Lung (tissue), 12 donors: ENCODE data around the gene PXN. TPM values are rescaled to one million over a fixed set of nuclear protein-coding genes. Genes with fewer than 3 reads are reported as not detected.

Experiments used
- ATAC-seq: fragments of 200-7000 bp; cut with Tn5 transposase; one replicate; pipeline ENCODE4 v1.9.1; 2020; ENCODE audit warnings: moderate number of reproducible peaks; ENCODE audit not compliant: insufficient read depth, low FRiP score
- DNase-seq, 3 donors: peaks; one replicate each; pipeline ENCODE4 v3.0.0-alpha.2; 2013 to 2017
- H3K27ac ChIP-seq, 2 donors: one replicate each; pipeline ENCODE4 v1.5.1; 2013; ENCODE audit warnings: mild to moderate bottlenecking in 2 of 2, moderate library complexity in 2 of 2, control low read depth in 1 of 2, inconsistent platforms in 1 of 2, low read depth in 1 of 2, low read length in 1 of 2
- H3K27me3 ChIP-seq, 3 donors: one replicate each; pipeline ENCODE4 v1.5.1; 2013; ENCODE audit warnings: low read length in 2 of 3; ENCODE audit not compliant: control insufficient read depth in 3 of 3, insufficient read depth in 3 of 3
- H3K36me3 ChIP-seq, 4 donors: one replicate each; pipeline ENCODE4 v1.5.1; 2013; ENCODE audit warnings: low read length in 4 of 4, mild to moderate bottlenecking in 1 of 4, moderate library complexity in 1 of 4; ENCODE audit not compliant: control insufficient read depth in 4 of 4, insufficient read depth in 4 of 4
- H3K4me1 ChIP-seq, 5 donors: one replicate each; pipeline ENCODE4 v1.5.1; 2013; ENCODE audit warnings: low read length in 5 of 5, mild to moderate bottlenecking in 2 of 5, moderate library complexity in 1 of 5; ENCODE audit not compliant: control insufficient read depth in 5 of 5, insufficient read depth in 5 of 5
- H3K4me3 ChIP-seq: one replicate; pipeline ENCODE4 v1.5.1; 2013; ENCODE audit warnings: mild to moderate bottlenecking, control low read depth, moderate library complexity
- H3K9ac ChIP-seq, 2 donors: one replicate each; pipeline ENCODE4 v1.5.1; 2013; ENCODE audit warnings: low read length in 2 of 2, control low read depth in 1 of 2; ENCODE audit not compliant: insufficient read depth in 1 of 2
- H3K9me3 ChIP-seq, 4 donors: one replicate each; pipeline ENCODE4 v1.5.1; 2013; ENCODE audit warnings: low read length in 3 of 4, mild to moderate bottlenecking in 1 of 4, moderate library complexity in 1 of 4; ENCODE audit not compliant: control insufficient read depth in 4 of 4, insufficient read depth in 3 of 4
- WGBS, 2 donors: extraction: QIAGEN DNeasy Blood & Tissue Kit; methylation state at CpG; one replicate each; pipeline ENCODE4 v1.1.7; 2013; 5-methylcytosine and 5-hydroxymethylcytosine counted together
- polyA plus RNA-seq, 2 donors: library from polyadenylated mRNA; stranded (reverse); fragments of 200-250 nt; gene quantifications; one replicate each; pipeline ENCODE4 v1.2.1, GENCODE V29; 2013
- total RNA-seq, 2 donors: library from RNA; depleted of rRNA in 1 of 2; stranded (reverse); fragments of >200 nt in 1 of 2; gene quantifications; one replicate each; pipeline ENCODE4 v1.2.1, GENCODE V29; 2014 to 2021
- TF ChIP-seq, protein P1 (sequence below): IDR thresholded peaks from 2 replicates; pipeline ENCODE4 v1.5.1; 2012; ENCODE audit warnings: mild to moderate bottlenecking; ENCODE audit errors: control extremely low read depth, extremely low read depth
- donor health status: control.
- donor health status: control.
- donor health status: Bipolar disorder and iron deficiency.
- donor health status: healthy.
- donor health status: DM: yes; HTN: yes; CAD: no.

The PXN gene
- total and polyA plus RNA-seq, 4 donors, result 81.1 to 117 (median 90.6) TPM

DNA sequence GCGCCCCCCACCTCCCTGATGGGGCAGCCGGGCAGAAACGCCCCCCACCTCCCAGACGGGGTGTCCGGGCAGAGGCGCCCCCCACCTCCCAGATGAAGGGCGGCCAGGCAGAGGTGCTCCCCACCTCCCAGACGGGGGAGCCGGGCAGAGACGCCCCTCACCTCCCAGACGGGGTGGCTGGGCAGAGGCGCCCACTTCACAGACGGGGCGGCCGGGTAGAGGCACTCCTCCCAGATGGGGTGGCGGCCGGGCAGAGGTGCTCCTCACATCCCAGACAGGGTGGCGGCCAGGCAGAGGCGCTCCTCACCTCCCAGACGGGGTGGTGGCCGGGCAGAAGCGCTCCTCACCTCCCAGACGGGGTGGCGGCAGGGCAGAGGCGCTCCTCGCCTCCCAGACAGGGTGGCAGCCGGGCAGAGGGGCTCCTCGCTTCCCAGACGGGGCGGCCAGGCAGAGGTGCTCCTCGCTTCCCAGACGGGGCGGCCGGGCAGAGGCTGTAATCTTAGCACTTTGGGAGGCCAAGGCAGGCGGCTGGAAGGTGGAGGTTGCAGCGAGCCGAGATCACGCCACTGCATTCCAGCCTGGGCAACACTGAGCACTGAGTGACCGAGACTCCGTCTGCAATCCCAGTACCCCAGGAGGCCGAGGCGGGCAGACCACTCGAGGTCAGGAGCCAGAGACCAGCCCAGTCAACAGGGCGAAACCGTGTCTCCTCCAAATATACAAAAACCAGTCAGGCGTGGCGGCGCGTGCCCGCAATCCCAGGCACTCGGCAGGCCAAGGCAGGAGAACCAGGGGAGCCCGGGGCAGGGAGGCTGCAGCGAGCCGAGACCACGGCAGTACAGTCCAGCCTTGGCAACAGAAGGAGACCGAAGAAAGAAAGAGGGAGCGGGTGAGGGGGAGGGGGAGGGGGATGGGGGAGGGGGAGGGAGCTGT lies 12.9 kb upstream of the PXN start:
- H3K9me3 ChIP-seq, result no peaks in the 10 kb centered on the region
- no peak overlapping the region for H3K27ac ChIP-seq
- WGBS, 2 donors, result 97% methylated on average over 50 to 57 of the region's 57 CpGs
- DNase-seq (no peak), ATAC-seq (no peak)
- TF ChIP-seq, protein P1, sequence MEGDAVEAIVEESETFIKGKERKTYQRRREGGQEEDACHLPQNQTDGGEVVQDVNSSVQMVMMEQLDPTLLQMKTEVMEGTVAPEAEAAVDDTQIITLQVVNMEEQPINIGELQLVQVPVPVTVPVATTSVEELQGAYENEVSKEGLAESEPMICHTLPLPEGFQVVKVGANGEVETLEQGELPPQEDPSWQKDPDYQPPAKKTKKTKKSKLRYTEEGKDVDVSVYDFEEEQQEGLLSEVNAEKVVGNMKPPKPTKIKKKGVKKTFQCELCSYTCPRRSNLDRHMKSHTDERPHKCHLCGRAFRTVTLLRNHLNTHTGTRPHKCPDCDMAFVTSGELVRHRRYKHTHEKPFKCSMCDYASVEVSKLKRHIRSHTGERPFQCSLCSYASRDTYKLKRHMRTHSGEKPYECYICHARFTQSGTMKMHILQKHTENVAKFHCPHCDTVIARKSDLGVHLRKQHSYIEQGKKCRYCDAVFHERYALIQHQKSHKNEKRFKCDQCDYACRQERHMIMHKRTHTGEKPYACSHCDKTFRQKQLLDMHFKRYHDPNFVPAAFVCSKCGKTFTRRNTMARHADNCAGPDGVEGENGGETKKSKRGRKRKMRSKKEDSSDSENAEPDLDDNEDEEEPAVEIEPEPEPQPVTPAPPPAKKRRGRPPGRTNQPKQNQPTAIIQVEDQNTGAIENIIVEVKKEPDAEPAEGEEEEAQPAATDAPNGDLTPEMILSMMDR, result no peak
- H3K9ac ChIP-seq, result no peak overlapping the region
- H3K4me1 ChIP-seq, result peaks cover 0 to 3% (median 0%) of the 10 kb centered on the region in 5 donors
- no peaks in the 10 kb centered on the region for H3K27me3 ChIP-seq
- no peaks in the 10 kb centered on the region for H3K36me3 ChIP-seq
- no peak overlapping the region for H3K4me3 ChIP-seq

DNA sequence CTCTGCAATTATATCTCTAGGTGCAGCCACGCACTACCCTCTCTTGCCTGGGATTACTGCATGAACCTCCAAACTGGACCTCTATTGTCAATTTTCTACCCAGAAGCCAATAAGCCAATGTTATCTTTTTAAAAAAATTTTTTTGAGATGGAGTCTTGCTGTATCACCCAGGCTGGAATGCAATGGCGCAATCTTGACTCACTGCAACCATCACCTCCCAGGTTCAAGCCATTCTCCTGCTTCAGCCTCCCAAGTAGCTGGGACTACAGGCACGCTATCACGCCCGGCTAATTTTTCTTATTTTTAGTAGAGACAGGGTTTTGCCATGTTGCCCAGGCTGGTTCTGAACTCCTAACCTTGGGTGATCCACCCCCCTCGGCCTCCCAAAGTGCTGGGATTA lies 11.2 kb upstream of the PXN start:
- Histone ChIP-seq H3K36me3 (no peaks in the 10 kb centered on the region), H3K9me3 (no peaks in the 10 kb centered on the region), H3K4me1 (no peaks in the 10 kb centered on the region), H3K27me3 (no peaks in the 10 kb centered on the region), H3K9ac (no peak overlapping the region), H3K27ac (no peak overlapping the region), H3K4me3 (no peak overlapping the region)
- 93 to 95% methylated on average over 6 of the region's 6 CpGs for WGBS, 2 donors
- TF ChIP-seq, protein P1, result no peak
- ATAC-seq, result no peak
- DNase-seq, result no peak

DNA sequence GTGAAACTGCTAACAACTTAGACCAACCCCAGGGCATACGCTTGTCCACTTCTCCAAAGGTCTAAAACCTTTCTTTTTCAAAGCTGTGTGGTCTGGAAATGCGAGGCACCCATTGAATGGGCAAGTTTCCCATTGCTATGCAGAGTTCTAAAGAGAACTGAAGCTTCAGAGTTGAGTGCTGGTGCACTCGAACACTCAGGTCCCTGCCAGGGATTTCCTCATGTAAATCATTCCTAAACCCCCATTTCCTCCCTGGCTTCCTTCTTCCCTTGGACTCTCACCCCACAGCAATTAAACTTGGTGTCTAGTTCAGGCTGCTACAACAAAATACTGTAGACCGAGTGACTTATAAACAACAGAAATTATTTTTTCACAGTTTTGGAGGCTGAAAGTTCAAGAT lies 2.2 kb upstream of the PXN start:
- peak; percentile 37 to 73 (median 41) for DNase-seq
- Histone ChIP-seq H3K27ac (peak overlapping the region in 1 of 2 donors; percentile 44), H3K27me3 (no peaks in the 10 kb centered on the region), H3K9ac (no peak overlapping the region), H3K9me3 (no peaks in the 10 kb centered on the region), H3K4me1 (peaks cover 2 to 23% (median 12%) of the 10 kb centered on the region in 5 donors), H3K4me3 (no peak overlapping the region), H3K36me3 (no peaks in the 10 kb centered on the region)
- TF ChIP-seq, protein P1, result no peak
- ATAC-seq, result no peak
- WGBS, 2 donors, result 25 to 28% methylated on average over 4 of the region's 4 CpGs
